ENCODE data around the gene MST1R.
A peak's percentile ranks its signal among the peaks of the same experiment; 100 is the strongest.
"Not testable (repeated sequence)": the region's sequence is repeated elsewhere in the genome, so short reads cannot be mapped to it uniquely, and the experiment has no call there.

Gene MST1R

DNA sequence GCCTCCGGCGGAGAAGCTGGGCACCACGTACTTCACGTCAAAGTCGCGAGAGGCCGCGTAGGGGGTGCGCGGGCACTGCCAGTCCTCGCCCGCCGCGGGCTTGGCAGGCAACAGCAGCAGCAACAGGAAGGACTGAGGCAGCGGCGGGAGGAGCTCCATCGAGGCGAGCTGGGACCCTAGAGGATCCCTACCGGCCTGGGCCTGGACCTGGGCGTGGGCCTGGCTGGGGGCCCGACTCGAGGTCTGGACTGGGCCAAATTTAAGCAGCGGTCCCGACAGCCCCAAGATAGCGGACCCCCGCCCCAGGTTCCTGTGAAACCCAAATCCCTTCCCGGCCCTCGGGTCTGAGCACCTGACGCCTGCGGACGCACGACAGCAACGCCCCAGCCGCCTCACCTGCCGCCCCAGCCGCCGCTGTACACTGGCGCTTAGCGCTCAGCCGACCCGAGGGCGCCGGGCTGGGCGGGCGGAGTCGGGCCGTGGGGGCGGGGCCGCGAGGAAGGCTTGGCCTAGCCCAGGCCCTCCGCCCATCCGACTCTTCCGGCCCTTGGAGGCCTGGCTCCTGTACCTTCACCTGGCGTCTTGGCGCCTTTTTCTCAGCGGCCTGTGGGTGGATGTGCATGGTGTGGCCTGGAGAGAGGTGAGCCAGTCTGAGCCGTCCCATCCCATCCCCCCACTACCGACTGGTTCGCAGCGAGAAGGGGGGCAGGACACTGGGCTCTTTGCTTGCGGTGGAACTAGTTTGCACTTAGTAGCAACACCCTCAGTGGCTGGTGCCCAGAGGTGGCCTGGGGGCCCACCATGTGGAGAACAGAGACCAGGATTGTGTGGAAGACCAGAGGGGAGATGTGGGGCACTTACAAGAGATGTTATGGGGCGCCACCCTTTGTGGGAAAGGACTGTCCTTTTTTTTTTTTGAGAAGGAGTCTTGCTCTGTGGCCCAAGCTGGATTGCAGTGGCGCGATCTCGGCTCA, at the start of gene MST1R:
MST1R (minus strand) TSS at position 423 of the 974 bp plus-strand sequence; CDS start at position 159, 264 bp downstream.
- no peak for FAIRE-seq

DNA sequence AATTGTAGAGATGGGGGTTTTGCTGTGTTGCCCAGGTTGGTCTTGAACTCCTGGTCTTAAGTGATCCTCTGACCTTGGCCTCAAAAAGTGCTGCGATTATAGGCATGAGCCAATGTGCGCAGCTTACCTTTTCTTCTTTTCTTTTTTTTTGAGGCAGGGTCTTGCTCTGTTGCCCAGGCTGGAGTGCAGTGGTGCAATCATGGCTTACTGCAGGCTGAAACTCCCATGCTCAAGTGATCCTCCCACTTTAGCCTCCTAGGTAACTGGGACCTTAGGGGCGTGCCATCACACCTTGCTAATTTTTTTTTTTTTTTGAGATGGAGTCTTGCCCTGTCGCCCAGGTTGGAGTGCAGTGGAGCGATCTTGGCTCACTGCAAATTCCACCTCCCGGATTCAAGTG, 49.3 kb upstream of the MST1R start:
- no peak for FAIRE-seq

DNA sequence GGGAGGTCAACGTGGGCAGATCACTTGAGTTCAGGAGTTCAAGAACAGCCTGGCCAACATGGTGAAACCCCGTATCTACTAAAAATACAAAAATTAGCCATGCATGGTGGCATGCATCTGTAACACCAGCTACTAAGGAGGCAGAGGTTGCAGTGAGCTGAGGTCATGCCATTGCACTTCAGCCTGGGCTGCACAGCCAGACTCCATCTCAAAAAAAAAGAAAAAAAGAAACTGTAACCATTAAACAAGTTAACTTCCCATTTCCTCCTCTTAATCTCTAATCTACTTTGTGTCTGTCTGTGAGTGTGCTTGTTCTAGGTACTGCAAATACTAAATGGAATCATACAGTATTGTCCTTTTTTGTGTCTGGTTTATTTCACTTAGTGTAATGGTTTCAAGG, 39.0 kb upstream of the MST1R start:
- no peak for FAIRE-seq

DNA sequence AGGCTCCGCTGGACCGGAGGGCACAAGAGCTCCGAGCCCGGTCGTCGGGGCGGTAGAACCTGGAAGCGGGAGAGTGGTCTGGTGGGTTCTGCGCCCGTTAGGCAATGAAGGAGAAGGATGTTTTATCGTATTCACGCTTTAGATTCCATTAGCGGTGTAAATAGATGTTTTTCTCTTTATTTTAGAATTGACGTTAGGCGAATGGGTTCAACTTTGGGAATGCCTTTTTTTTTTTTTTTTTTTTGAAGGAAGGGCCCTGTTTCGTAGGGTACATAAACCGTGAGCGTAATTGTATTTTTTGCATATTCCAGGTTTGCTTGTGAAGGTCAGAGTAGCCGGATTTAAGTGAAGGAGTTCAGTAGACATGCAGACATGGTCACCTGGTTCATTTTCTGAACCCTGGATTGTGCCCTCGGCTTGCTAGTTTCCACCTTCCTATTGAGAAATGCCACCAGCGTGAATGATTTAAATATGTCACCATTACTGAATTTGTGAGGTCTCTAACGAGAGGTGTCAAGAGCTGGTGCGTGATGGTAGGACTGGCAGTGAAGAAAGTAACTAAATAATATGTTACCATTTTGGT, 37.1 kb upstream of the MST1R start:
- no peak for FAIRE-seq

DNA sequence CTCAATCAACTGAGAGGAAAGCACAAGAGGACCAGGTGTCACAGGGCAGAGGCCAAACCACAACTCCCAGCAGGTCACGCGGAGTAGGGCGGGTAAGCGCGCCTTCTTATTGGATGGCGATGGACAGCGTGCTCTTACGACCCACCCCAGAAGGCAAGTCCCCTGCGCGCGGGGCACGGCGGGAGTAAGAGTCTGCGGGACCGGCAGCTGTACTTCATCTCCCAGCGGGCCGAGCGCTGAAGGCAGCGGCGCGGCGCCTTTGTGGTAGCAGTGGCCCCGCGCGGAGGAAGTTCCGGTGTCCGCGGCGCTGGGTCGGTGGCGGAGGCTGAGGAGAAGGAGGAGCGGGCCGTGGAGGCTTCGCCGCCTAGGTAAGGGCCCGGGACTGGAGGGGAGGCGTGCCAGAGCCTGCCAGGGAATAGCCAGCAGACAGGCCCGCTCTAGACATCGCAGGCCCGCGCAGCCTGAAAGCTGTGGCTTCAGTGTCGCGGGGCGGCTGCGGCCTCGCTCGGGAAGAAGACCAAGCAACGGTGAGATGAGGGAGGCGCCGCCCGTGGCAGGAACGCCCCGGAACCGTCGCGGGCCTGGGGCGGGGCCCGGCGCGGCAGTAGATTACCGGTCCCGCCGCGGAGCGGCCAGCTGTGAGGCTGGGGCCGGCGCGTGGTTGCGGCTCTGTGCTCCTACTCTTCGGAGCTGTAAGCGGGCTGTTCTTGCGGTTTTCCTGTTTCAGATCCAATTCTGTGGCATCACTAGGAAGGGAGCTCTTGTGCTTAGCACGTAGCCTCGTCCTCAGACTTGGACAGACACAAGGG, 36.4 kb upstream of the MST1R start, which contains the start of gene RBM6:
RBM6 (plus strand) TSS at position 293 of the 809 bp plus-strand sequence. CDS start 22,492 bp downstream, outside the sequence.
- peak; percentile 97 for FAIRE-seq

DNA sequence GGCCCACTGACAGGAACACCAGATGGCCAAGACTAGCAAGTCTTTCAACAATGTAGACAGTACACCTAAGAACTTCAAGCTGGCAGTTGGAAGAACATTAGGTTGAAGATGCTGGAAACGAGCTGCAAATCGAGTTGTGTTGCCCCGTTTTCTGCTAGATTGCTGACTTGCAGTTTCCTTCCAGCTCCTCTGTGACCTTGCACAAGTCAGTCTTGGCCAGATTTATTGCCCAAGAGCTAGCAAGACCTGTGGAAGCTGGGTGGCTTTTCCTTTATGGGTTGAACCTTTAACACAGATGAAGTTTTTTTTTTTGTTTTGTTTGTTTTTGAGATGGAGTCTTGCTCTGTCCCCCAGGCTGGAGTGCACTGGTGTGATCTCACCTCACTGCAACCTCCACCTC, 33.4 kb upstream of the MST1R start:
- FAIRE-seq, result no peak

DNA sequence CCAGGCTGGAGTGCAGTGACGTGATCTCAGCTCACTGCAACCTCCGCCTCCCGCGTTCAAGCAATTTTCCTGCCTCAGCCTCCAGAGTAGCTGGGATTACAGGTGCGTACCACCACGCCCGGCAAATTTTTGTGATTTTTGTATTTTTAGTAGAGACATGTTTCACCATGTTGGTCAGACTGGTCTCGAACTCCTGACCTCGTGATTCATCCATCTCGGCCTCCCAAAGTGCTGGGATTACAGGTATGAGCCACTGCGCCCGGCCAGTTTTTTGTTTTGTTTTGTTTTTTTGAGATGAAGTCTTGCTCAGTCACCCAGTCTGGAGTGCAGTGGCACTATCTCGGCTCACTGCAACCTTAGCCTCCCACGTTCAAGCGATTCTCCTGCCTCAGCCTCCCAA, 28.6 kb upstream of the MST1R start:
- FAIRE-seq, result not testable (repeated sequence)

DNA sequence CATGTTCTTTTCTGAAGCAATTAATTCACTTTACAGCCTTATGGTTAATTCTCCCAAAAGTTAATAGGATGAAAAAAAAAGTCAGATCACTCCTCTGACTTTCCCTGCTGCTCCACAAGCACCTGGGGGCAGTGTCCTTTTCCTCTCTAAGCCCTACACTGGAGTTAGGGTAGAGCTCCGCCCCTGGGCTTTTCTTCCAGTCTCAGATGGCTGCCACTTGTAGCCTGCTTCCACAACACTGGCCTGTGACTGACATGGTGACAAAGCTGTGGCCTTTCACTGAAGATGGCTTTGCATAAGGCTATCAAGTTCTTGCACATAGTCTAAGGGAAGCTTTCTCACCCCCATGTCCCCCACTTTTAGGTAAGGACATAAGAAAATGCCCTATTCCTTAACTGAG, 27.2 kb upstream of the MST1R start:
- peak; percentile 89 for FAIRE-seq

DNA sequence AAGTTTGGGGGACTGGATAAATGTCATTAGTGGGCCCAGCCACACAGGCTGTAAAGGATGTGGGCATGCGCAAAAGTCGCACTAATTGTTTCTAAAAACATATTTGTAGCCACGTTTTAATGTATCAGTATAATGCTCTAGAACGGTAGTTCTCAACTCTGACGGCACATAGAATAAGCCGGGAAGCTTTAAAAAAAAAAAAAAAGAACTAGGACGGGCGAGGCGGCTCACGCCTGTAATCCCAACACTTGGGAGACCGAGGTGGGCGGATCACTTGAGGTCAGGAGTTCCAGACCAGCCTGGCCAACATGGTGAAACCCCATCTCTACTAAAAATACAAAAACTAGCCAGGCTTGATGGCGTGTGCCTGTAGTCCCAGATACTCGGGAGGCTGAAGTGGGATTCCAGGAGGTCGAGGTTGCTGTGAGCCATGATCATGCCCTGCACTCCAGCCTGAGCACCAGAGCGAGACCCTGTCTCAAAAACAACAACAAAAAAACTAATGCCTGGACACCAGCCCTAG, 26.6 kb upstream of the MST1R start:
- FAIRE-seq, result no peak

DNA sequence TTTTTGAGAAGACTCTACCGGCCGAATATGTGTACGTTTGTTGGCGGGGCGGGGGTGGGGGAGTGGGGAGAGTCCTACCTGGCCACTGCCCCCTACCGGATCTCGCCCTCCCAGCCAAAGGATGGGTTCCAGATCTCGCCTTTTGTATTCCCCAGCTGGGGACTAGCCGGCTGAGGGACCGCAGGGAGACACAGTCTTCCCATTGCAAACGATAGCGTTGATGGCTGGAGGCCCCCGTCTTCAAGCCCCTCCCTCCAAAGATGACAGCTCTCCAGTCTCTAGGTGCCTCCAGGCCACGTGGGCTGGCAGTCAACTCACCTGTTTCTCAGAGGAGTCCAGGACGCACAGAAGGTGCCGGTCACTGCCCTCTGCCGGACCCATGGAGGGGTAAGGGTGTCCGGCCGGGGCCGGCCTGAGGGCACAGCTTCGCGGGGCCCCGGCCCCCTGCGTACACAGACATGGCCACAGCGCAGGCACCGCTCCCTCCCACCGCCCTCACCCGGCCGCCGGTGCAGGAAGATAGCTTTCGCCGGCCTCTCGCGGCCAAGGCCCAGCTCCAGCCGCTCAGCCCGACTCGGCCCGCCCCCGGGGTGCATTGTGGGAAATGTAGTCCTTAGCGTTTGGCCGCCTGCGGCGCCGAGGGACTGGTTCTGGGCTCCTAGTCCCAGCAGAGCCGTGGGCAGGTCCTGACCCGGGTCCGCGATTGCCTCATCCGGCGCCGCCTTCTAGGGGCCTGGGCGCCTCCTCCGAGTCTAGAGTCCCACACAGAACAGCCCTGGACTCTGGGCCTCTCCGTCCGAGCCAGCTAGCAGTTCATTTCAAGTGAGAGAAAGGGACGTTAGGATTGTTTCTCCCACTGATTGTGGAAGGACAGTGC, 25.9 kb upstream of the MST1R start, which contains the start of gene MON1A:
MON1A (minus strand) TSS at position 521 of the 877 bp plus-strand sequence. CDS start 16,465 bp downstream, outside the sequence.
- peak; percentile 89 for FAIRE-seq

DNA sequence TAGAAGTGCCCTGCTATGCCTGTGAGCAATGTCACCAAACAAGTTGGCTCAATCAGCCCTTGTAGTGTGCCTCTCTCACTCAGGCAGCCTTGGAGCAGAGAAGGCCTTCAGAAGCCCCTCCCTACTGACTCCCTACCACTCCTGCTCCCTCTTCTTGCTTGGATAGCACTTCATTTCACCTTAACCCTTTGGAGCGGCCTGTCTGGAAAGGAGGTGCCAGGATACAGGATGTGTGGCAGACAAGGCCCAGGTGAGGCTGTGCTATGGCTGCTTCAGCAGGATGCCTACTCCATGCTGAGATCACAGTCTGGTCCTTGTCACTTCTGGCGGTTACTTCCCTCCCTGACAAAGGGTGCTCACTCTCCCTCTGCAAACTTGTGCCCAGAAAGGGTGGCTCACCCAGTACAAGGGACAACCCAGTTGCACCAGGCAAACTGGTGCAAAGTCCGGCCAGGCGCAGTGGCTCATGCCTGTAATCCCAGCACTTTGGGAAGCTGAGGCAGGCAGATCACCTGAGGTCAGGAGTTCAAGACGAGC, 24.9 kb upstream of the MST1R start:
- no peak for FAIRE-seq

DNA sequence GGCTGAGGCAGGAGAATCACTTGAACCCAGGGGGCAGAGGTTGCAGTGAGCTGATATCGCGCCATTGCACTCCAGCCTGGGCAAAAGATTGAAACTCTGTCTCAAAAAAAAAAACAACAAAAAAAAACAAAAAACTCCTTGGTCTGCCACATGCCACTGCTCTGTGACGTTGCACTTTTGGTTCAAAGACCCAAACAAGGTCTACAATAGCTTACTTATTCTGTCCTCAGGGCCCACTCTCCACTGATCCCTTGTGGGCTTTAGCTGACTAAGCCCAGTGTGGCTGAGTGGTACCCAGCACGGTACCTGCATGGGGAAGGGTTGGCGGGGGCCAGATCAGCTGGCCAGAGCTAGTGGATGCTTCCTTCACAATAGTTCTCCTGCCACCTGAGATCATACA, 24.1 kb upstream of the MST1R start:
- no peak for FAIRE-seq

DNA sequence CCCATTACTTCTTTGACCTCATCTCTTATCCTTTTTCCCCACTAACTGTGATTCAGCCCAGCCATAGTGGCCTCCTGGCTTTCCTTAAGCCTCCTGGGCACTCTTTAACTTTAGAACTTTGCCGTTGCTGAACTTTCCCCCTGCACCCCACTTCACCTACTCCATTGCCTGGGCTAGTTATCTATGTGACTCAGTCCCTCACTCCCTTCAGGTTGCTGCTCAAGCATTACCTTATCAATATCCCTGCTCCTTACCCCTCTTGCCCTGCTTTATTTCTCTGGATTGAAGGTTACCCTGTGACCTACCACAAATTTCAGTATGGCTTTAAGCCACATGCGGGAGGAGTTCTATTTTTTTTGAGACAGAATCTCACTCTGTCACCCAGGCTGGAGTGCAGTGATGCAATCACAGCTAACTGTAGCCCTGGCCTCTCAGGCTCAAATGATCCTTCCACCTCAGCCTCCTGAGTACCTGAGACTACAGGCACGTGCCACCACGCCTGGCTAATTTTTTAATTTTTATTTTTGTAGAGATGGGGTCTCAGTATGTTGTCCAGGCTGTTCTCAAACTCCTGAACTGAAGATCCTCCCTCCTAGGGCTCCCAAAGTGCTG, 22.6 kb upstream of the MST1R start:
- no peak for FAIRE-seq

DNA sequence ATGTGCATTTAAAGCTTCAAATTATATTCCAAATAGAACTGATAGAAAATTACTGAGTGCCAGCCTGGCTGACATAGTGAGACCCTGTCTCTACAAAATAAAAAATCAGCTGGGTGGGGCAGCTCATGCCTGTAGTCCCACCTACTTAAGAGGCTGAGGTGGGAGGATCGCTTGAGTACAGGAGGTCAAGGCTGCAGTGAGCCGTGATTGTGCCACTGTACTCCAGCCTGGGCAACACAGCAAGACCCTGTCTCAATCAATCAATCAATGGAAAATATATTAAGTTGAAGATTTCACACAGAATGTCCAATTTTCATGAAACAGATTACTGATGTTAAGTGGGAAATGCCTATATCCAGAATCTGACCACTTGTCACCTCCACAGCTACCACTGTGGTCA, 21.8 kb upstream of the MST1R start:
- no peak for FAIRE-seq

DNA sequence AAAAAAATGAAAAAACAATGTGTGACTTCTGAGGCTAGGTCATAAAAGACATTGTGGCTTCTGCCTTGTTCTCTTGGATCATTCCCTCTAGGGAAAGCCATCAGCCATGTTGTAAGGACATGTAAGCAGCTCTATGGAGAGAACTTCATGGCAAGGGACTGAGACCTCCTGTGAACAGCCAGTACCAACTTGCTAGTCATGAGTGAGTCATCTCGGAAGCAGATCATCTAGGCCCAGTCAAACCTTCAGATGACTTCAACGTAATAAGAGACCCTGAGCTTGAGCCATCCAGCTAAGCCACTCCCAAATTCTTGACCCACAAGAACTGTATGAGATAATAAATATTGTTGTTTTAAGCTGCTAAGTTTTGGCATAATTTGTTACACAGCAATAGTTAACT, 21.0 kb upstream of the MST1R start:
- FAIRE-seq, result no peak

DNA sequence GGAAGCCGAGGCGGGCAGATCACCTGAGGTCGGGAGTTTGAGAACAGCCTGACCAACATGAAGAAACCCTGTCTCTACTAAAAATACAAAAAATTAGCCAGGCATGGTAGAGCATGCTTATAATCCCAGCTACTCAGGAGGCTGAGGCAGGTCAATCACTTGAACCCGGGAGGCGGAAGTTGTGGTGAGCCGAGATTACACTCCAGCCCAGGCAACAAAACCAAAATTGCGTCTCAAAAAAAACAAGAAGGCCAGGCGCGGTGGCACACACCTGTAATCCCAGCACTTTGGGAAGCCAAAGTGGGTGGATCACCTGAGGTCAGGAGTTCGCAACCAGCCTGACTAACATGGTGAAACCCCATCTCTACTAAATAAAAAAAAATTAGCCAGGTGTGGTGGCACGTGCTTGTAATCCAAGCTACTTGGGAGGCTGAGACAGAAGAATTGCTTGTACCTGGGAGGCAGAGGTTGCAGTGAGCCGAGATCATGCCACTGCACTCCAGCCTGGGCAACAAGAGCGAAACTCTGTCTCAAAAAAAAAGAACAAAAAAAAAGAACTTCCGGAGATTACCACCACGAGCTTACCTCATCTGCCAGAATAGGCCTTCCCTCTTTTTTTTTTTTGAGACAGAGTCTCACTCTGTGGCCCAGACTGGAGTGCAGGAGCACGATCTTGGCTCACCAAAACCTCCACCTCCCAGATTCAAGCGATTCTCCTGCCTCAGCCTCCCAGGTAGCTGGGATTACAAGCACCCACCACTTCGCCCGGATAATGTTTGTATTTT, 14.3 kb upstream of the MST1R start:
- not testable (repeated sequence) for FAIRE-seq

DNA sequence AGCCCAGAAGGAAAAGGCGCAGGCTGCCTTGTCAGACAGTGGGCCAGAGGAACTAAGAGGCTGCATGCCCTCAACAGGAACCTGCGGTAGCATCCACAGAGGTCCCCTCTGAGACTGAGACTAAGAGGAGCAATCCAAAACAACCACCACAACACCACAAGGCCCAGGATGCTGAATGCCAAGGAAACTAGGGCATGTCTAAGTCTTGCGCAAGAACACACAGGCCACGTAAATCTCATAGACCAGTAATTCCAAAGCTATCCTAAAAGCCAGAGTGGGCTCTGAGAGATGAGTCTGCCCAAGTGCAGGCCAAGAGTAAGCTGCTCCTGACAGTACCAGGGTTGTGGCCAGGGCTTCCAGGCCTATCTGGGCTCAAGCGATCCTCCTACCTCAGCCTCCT, 13.0 kb upstream of the MST1R start:
- FAIRE-seq, result no peak

DNA sequence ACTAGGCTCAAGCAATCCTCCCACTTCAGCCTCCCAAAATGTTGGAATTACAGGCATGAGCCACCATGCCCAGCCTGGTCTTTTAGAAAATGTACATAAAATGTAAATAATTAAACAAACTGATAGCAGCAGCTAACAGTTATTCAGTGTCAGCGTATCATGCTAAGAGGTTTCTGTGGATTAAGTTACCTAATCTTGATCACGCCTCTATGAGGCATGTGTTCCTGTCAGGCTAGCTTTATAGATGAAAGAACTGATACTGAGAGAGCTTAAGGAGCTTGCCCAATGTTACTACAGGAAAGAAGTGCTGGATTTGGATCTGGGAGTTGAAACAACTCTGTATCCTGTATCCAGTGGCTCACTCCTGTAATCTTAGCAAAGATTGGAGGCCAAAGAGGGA, 11.2 kb upstream of the MST1R start:
- FAIRE-seq, result no peak

DNA sequence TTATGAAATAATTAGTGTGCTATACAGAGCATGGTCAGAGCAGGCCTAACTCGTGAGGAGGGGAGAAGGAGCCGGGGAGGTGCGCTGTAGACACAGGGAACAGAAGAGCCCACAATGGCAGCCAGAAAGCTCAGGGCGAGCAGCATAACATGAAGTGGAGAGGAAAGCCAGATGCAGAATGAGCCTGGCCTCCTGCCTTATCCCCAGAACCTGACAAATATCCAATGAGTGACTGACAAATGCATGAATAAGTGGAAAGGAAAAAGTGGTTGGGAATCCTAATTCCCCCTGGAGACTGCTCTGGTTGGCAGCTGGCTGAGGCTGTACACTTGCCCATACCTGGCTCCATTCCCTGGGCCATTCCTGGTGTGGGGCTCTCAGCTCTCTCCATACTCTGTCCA, 9.2 kb upstream of the MST1R start:
- no peak for FAIRE-seq

DNA sequence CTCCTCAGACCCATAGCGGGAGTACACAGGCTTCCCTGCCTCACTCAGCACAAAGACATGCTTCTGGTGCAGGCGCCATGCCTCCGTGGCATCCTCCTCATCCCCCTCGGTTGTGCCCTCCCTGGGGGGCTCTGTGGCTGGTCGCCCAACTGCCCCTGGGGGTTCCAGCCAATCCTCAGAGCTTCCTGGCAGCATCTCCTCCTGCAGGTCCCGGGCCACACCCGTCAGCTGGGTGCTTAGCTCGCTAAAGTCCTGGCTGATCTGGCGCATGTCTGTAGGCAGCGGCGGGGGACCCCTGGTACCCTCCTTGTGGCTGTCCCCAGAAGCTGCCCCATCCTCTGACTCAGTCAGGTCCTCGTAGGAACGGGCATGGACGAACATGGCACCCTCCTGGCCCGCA, 7.9 kb upstream of the MST1R start:
- no peak for FAIRE-seq

DNA sequence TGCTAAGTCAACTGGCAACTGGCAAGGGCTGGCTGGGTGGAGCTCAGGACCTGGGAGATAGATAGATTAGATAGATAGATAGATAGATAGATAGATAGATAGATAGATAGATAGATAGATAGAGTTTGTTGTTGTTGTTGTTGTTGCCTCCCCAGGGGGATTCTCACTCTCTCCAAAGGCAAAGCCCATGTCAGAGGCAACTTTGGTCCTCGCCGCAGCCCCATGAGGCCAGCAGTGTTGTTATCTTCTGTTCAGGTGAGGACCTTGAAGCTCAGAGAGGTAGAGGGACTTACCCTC, 7.4 kb upstream of the MST1R start:
- FAIRE-seq, result no peak
